HG03460 (cell line): ENCODE results near the gene CAND1.

Experiments used
- ATAC-seq: cut with Tn5 transposase; IDR thresholded peaks from one replicate; pipeline ENCODE4 v1.9.1; 2021; ENCODE audit not compliant: unreplicated experiment

CAND1 gene

DNA sequence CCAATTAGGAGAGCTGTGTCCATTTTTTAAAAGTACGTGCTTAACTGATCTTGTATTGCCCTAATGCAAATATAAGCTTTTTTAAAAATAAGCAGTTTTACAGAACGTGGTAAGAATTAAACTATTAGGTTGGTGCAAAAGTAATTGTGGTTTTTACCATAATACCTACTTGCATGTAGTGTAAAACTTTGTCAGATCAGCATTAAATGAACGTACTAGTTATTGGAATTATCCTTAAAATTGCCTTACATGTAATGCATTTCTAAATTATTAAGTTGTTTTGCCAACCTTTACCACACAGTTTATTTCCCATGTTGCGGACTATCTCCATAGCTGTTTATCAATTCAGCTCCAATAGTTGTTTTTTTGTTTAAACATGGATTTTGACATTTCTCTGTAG is 10.9 kb downstream of the CAND1 start:
- no peak for ATAC-seq

DNA sequence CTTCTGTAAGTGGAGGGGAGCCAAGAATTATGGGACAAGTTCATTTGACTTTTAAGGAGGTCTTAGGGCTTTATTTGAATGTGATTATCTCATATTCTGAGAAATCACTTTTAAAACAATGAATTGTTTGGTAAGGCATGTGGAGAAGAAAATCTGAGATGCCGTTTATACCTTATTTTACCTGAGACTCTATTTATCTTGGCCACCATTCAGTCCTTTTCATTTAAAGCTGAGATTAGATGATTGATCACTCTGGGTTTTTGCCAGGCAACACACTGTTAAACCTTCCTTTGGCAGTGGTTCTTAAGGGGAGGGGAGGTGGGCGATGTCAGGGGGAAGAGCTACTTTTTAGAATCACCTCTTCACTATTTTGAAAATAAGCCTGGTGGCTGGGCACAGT is 11.4 kb downstream of the CAND1 start:
- no peak for ATAC-seq

DNA sequence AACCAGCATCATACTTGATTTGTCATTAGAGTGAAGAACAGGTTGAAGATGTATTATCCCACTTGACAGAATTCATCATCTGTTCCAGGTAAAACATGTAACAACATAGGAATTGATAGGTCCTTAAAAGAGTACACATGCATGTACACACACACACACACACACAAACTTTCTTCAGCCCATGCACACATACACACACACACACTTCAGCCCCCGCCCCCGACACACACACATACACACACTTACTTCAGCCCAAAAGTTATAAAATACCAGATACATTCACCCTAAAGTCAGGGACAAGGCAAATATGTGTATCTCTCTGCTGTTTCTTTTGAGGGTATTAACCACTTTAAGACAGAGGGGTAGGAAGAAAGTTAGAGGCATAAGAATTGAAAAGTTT is 15.4 kb downstream of the CAND1 start:
- ATAC-seq = no peak

DNA sequence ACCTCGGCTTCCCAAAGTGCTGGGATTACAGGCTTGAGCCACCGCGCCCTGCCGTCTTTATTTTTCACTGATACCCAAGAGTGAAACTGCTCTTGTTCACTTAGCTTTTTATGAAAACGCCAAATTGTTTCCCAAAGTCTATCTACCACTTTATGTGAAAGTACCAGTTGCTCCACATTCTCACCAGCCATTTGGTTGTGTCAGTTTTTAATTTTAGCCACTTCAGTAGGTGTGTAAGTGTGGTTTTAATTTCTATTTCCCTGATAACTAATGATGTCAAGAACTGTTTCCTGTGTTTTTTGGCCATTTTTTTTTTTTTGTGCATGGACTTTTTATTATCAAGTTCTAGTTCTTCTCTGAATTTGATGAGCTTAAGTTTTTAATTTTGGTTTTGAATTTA is 17.1 kb downstream of the CAND1 start:
- ATAC-seq = no peak

DNA sequence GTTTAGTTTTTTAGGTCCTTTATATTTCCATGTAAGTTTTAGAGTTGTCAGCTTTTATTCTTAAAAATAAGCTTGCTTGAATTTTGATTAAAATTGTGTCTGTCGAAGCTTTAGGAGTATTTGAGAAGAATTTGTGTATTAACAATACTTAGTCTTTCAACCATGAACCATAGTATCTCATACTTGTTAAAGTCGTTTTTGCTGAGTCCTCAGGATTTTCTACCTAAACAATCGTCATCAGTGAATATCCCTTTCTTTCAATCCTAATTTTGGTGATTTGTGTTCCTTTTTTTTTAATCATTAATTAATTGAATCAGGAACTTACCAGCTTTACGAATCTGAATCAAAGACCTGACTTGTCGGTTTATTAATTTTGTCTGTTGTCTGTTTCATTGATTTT is 18.2 kb downstream of the CAND1 start:
- ATAC-seq = no peak

DNA sequence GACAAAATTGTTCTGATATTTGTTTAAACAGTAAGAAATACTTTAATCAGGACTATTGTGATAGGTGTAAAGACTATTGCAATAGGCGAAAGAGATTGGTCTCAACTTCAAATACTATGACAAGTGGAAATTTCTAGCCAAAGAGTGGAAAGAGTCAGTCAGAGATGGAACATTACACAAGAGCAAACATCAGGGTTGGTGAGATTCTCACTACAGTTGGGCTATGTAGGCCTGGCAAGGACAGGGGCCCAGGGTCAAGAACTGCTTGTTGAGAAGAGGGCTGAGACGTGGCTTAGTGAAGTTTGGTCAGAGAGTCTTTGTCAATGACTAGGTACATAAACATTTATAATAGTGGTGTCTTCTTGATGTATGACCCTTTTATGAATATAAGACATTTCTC is 19.4 kb downstream of the CAND1 start:
- ATAC-seq = no peak

DNA sequence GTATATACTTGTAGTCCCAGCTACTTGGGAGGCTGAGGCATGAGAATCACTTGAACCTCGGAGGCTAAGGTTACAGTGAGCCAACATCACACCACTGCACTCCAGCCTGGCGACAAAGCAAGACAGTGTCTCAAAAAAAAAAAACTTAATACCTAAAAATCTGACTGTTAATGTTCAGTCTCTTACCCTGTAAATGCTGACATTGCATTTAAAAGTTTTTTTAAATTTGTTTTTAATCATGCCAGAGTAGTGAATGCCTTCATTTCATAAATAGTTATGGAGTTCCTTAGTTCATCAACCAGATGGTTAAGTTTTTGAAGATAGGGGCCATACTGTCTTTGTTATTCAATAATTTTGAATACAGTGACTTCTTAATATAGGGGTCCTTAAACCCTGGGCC is 21.2 kb downstream of the CAND1 start:
- ATAC-seq = no peak

DNA sequence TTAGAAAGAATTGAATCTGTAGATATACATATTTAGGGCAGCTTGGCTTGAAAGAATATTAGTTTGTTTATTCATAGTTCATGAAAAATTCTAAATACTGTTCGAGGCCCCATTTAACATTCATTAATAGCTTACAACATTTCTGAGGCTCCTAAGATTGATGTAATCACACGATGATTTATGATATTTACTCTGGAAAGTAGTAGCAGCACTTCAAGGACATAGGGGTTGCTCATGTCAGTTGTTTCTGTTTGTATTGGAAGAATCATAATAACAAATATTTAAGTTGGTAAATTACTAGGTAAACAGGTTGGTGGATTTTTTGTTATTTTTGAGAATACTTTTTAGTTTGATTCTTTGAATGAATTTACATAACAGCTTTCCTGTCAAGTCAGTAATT is 30.4 kb downstream of the CAND1 start:
- ATAC-seq = no peak

DNA sequence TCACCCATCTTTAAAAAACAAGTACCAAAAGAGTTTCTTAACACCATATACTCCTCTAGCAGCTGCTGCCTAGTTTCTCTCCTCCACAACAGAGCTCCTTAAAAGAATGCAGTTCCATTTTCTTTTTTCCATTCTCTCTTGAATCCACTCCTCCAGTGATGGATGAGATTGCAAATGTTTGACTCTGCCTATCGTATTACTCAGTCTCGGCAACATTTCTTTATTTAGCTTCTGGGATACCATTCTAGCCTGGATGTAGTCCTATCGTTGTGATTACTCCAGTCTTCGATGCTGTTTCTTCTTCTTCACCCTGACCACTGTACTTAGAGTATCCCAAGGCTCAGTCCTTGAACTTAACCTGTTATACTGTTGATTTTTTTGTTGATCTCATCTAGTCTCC is 30.8 kb downstream of the CAND1 start:
- no peak for ATAC-seq

DNA sequence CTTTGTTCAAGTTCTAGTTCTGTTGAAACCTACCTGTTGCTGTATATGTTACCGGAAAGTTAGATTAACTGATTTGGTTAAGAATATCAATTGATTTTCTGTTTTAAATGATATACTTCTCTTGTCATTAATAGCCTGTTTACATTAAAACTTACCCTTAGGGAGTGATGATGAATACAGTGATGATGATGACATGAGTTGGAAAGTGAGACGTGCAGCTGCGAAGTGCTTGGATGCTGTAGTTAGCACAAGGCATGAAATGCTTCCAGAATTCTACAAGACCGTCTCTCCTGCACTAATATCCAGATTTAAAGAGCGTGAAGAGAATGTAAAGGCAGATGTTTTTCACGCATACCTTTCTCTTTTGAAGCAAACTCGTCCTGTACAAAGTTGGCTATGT is 33.0 kb downstream of the CAND1 start:
- ATAC-seq = no peak

DNA sequence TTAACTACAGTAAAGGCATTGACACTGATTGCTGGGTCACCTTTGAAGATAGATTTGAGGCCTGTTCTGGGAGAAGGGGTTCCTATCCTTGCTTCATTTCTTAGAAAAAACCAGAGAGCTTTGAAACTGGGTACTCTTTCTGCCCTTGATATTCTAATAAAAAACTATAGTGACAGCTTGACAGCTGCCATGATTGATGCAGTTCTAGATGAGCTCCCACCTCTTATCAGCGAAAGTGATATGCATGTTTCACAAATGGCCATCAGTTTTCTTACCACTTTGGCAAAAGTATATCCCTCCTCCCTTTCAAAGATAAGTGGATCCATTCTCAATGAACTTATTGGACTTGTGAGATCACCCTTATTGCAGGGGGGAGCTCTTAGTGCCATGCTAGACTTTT is 36.4 kb downstream of the CAND1 start:
- ATAC-seq = no peak

DNA sequence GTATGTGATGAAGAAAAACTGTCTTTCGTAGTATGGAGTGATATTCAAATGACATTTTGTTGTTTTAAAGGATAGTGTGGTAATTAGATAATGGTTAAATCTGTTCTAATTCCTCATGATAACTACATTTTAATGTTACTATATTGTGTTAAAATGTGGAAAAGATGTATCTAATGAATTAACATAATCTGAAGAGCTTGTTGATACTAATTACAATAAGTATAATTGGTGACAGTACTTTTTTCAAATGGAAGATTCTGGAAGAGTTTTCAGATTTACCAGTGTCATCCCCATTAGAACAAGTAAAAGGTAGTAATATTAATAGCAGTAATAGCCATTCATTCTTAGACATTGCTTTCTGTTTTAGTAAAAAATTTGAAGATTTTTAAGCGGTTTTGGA is 37.6 kb downstream of the CAND1 start:
- ATAC-seq = no peak

DNA sequence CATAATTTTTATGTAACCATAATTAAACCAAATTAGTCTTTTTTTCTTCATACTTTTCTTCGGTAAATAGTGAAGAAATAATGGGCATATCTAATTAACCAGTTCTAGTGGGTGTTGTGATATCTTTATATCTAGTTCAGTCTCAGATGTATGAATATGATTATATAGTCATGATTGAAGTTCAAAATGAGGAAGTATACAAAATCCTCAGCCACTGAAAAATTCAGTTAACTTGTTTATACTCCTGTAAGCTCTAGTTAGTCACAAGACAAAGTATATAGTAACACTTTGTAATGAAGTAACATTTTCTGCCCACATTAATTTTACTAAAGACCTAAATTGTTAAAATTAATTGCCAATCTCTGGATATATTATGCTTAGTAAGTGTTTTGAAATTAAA is 46.5 kb downstream of the CAND1 start:
- no peak for ATAC-seq

DNA sequence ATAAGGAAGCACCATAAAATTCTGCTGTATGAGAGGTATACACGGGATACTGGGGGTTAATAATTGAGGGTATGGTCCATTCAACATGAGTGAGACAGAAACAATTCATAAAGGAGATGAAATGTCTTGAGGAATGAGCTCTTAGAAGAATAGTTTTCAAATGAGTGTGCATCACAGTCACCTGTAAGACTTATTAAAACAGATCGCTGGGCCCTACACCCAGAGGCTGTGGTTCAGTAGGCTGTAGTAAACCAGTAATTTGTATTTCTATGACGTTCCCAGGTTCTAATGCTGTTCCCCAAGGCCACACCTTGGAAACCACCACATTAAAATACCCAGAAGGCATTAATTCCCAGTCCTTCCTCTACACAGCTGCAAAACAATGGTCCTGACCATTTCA is 49.6 kb downstream of the CAND1 start:
- ATAC-seq = no peak

DNA sequence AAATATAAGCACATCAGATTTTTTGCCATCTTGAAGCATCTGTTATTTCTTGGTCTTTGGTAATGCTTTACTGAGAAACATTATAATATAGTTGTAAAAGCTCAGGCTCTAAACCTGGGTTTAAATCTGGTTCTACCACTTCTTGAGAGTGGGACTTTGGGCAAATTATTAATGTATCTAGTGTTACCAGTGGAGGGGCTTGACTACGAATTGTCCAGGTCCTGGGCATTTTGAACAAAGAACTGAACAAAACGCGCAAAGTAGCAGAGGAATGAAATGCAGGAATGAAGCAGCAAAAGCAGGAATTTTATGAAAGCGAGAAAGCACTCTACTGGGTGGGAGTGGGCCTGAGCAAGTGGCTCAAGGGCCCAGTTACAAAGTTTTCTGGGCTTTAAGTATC is 50.8 kb downstream of the CAND1 start:
- no peak for ATAC-seq

DNA sequence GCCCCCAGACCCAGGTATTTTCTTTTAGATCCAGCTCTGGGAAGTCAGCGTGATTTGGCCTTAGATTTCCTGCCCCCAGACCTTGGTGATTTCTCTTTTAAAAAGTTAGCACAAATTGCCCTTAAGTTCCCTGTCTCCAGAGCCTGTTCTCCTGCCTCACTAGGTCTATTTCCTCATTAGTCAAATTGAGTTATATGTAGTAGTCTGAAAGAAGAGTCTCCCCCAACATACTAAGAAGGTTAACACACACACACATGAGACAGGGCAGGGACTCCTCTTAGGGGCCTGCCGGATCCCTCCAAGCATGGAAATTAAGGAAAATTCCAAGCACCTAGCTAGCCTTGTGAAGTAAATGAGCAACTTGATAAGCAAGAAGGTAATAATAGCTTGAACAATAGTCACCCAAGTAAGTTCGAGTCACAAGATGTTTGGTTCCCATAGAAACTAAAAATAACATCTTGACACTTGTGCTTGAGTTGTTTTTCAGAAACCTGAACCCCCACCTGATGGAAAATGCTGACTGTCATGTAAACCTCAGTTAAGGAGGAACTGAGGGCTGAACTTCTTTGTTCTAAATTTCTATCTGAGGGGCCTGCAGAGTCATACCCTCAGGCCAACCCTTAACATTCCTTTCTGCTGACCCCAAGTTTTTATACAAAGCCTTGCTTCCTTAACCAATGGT is 51.6 kb downstream of the CAND1 start:
- no peak for ATAC-seq

DNA sequence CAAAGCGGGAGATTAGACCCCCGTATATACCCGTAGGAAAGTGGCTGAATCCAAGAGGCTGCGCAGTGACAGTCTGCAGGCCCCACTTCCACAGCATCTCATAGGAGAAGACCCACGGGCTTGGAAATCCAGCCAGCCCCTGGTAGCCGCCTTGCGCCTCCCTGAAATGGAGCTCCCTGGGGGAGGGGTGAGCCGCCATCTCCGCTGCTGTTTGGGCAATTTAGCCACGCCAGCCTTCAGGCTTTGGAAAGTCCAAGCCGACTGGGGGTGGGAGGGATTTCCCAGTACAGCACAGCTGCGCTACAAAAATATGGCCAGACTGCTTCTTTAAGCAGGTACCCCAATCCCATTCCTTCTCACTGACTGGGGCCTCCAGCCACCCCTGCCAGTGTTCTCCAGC is 53.4 kb downstream of the CAND1 start:
- no peak for ATAC-seq

DNA sequence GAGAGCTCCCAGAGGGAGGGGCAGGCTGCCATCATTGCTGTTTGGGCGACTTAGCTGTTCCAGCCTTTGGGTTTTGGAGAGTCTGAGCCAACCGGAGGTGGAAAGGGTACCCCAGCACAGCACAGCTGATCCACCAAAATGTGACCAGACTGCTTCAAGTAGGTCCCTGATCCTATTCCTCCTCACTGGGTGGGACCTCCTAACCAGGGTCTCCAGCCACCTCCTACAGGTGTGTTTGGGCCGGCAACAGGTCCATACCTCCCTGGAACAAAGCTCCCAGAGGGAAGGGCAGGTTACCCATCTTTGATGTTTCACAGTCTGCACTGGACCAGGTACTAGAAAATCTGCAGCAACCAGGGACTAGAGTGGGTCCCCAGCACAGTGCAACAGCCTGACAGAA is 53.8 kb downstream of the CAND1 start:
- no peak for ATAC-seq

DNA sequence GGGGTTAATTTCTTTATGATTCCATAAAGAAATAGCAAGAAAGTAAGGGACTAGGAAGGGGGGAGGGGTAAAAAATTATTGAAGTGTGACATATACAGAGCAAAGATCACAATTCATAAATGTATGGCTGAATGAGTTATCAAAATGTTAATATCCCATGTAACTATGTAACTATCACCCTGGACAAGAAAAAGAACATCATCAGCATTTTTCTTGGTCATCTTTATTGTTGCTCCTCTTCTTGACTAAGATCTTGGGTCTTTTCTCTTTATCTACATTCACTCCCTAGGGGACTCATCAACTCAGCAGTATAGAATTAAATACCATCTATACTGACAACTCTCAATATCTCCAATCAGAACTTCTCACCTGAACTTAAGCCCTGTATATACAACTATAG is 57.5 kb downstream of the CAND1 start:
- no peak for ATAC-seq

DNA sequence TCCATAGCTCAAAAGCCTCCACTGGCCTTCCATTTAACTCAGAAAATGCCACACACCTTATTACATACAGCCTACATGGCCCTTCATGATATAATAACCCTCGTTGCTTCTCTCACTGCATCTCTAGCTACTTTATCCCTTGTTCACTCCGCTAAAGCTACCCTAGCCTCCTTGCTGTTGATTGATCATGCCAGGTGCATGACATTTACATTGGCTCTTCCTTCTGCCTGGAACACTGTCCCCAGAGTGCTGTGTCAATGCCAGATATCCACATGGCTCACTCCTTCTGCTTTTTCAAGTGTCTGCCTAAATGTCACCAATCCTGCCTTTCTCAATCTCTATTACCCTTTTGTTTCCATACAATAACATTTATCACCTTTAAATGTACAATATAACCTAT is 58.3 kb downstream of the CAND1 start:
- ATAC-seq = no peak

DNA sequence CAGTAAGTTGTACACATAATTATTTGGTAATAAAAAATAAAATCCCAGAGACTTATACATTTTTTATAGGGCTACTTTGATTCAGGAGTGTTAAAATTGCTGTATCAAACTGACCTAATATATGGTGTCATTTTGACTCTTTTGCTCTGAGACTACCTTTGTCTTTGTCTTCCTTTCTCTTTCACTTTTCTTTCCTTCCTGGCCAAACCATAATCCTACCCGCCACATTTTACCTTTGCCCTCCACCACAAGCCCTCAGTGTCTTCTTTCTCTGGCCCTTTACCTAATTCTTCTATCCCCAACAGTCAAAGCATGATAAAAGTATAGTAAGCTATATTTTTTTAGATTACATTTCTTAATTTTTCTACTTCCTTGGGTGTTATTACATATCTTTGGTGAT is 62.0 kb downstream of the CAND1 start:
- ATAC-seq = no peak

DNA sequence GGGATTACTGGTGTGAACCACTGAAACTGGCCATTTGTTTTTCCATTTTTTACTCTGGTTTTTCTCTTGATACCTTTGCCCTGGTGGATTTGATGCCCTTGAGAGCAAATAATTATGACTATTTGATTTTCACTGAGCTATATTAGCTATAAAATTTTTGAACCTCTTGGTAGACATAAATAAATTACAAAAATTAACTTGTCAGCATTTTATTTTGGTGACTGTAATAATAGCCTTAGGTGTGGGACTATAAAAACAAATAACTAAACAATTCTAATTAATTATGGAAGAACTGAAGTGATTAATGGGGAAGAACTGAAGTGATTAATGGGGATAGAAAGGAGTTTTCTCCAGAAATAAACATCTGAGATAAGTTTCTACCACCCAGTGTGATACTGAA is 62.7 kb downstream of the CAND1 start:
- no peak for ATAC-seq

DNA sequence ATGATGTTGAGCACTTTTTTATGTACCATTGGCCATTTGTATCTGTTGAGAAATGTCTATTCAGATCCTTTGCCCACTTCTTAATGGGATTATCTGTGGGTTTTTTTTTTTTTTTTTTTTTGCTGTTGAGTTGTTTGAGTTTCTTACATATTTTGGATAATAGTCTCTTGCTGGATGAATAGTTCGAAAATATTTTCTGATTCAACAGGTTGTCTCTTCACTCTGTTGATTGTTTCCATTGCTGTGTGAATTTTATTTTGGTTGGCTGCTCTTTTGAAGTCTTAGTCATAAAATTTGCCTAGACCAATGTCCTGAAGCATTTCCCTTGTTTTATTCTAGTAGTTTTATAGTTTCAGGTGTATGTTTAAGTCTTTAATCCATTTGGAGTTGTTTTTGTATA is 64.5 kb downstream of the CAND1 start:
- no peak for ATAC-seq

DNA sequence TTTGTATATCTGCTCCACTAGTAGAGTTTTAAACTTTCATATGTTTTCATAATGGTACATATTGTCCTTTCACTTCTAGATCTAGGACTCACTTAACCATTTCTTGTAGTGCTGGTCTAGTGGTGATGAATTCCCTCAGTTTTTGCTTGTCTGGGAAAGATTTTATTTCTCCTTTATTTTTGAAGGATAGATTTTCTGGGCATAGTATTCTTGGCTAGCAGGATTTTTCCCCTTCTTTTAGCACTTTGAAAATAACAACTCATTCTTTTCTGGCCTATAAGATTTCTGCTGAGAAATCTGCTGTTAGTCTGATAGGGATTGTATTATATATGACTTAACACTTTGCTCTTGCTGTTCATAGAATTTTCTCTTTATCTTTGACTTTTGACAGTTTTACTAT is 69.3 kb downstream of the CAND1 start:
- no peak for ATAC-seq
